ENCODE results near the gene KCNC1.

KCNC1 gene

DNA sequence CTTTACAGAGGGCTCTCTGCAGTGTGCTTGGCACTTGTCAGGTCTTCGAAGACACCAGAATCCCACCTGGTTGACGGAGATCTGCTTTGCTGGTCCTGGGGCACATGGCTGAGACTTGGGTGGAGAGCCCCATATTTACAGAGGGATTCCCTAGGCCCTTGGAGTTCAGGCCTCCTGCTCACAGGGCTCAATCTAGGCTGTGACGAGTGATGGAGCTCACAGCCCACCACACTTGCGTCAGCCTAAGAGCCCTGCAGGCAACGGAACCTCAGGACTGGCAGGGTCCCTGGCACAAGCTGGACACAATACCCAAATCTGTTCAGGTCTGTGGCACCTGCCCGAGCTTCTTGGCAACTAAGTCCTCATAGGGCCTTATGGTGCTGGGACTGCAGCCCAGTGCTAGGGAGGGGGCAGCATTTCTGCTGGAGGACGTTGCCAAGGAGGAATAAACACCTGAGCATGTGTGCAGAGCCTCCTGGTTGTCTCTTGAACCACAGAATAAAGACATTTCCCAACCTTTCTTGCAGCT lies 59.1 kb downstream of the KCNC1 start:
- DNase-seq (ENCODE audit: low spot score), result no peak

DNA sequence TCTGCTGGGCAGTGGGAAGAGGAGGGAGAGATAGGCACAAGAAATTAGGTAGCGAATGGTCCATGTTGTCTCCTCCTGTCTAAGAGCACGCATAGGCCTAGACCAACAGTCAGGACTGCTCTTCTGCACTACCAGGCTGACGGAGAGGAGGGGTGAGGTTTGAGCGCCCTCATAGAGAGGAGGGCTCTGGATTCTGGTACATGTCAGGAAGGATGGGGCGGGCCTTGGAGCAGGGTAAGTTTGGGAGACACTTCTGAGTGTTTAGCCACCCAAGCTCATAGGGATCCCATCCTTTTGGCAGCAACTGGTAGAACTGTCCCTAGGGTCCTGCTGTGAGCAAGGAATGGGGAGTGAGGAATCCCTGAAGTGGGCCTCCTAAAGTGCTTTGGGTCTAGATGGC lies 60.4 kb downstream of the KCNC1 start:
- no peak for DNase-seq (ENCODE audit: low spot score)

DNA sequence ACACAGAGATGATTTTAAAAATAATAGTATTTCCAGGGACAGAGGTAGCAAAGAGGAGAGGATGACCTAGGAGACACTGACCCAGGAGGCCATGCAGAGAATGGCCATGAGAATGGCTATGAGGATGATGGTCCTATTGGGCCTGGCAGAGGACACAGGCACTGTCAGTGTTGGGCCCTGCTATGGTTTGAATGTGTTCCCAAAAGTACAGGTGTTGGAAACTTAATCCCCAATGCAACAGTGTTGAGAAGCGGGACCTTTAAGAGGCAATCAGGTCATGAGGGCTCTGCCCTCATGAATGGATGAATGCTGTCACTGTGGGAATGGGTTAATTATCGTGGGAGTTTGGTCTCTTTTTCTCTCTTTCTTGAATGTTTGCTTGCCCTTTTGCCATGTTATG lies 61.6 kb downstream of the KCNC1 start:
- DNase-seq (ENCODE audit: low spot score), result no peak

DNA sequence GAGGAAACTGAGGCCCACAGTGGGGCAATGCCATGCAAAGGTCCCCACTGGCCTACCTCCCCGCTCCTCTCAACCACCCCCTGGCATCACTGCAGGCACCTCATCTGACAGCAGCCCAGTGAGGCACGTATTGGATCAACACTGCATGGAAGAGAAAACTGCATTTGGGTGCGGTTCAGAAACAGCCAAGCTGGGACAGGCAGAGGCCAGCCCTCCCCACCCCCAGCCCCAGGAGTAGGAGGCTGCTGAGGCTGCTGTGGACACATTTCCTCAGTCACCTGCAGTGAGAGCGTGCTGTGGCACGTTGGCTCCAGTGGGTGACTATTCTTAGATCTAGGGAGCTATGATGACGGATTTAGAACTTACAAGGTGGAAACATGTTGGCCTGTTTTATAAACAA lies 63.7 kb downstream of the KCNC1 start:
- no peak for DNase-seq (ENCODE audit: low spot score)

DNA sequence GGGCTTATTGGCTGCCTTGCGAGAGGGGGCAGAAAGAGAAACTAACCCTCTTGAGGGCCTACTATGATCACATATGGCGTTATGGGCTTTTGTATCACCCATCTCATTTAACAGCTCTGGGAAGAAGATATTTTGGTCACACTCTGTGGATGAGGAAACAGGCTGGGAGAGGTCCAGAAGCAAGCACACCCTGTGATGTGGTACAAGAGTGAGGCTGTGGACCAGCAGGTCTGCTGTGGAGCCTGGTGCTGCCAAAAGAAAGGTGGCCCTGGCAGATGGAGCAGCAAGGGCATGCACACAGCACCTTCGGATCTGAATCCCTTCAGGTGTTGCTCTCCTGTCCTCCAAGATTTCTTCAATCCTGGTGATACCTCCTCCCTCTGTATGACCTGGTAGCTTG lies 64.1 kb downstream of the KCNC1 start:
- no peak for DNase-seq (ENCODE audit: low spot score)

DNA sequence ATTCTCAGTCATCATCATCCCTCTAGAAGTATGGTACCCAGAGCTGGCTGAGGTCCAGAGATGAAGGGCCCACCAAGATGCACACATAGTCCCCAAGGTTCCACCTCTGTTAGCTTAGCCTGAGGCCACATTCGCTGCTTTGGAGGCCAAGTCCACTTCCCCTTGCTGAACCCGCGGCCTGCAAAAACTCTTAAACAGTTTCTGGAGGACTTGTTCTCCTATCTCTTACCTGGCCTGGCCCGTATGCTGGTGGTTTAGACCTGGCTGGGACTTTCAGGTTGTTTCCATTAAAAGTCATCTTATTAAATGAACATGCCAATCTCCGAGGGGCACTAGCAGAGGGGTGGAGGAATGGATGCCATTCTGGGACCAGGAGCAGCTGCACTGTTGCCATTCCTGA lies 64.6 kb downstream of the KCNC1 start:
- DNase-seq (ENCODE audit: low spot score), result no peak

DNA sequence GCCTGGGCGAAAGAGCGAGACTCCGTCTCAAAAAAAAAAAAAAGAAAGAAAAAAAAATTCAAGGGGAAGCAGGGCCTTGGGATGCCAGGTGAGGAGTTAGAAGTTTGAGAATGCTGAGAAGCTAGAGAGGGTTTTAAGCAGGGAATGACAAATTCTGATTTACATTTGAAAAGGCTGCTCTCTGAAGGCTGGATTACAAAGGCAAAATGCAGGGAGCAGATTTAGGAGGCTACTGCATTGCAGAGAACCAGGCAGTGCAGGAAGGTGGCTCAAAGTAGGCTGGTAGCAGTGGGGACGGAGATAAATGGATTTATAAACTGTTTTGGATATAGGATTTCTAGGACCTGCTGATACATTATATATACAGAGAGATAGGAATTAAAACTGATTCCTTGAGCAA lies 66.6 kb downstream of the KCNC1 start:
- no peak for DNase-seq (ENCODE audit: low spot score)

DNA sequence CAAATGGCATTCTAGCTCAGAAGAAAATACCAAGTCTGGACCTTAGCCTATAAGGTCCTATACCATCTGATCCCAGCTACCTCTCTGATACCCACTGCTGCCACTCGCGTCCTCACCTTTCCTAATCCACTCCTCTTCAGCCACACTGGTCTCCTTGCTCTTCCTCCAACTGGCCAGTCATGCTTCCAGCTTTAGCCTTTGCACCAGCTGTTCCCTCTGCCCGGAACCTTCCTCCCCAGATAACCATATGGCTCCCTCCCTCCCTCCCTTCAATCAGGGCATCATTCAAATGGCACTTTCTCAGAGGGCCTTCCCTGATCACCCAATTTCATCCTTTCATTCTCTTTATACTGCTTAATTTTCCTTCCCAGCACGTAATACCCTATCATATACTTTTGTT lies 67.9 kb downstream of the KCNC1 start:
- DNase-seq (ENCODE audit: low spot score), result no peak

DNA sequence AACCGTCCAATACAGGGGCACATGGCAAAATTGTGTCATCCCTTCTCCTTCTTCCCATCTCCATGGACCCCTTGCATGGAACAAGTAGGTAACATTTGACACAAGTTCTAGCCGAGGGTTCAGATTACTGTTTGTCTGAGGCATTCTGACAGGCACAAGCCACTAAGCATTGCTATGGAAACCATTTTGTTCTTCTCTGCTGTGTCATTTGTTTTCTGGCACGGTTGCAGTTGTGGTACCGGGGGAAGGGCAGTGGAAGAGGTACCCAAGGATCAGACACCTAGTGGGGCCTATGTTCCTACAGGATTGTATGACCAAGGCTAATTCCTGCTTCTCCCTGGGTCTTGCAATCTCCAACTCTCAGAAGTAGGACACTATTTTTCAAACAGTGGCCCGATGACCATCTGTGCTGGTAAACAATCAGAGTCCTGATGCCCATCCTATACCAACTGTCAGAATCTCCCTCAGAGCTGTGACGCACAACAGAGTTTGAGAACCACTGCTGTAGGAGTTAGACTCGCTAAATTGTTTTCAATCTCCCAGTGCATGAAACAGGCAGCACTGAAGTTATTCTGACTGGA lies 69.3 kb downstream of the KCNC1 start:
- DNase-seq (ENCODE audit: low spot score), result no peak

DNA sequence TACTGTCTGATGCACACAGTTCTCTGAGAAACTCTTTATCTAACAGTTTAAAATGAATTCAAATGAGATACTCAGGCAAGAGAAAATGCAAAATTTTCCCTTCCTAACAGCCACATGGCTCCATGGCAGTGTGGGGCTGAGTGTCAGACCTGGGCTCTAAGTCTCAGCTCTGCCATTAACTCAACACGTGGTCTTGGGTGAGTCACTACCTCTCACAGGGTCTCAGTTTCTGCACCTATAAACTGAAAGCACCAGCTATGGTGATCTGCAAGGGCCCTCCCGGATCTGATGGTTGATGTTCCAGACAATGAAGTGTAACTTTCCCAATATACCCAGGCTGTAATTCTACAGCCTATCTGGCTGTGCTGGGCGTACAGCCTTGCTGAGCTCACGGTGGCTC lies 70.5 kb downstream of the KCNC1 start:
- DNase-seq (ENCODE audit: low spot score), result no peak

DNA sequence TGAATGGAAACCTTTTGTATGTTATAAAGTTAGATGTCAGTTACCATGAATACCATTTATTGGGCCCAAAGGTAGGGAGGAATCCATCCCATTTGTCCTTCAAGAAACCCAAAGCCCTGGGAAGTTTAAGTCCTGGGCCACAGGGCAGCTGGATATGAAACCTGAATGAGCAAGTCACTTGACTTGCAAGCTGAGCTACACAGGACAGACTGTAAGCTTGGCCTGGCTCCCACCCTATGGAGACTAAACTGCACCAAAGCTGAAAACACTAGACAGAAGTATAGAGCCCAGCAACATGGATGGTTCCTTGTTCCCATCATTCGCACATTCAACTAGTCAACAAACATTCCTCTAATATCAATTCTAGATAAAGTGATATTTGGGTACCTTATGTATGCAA lies 71.3 kb downstream of the KCNC1 start:
- DNase-seq (ENCODE audit: low spot score), result no peak

DNA sequence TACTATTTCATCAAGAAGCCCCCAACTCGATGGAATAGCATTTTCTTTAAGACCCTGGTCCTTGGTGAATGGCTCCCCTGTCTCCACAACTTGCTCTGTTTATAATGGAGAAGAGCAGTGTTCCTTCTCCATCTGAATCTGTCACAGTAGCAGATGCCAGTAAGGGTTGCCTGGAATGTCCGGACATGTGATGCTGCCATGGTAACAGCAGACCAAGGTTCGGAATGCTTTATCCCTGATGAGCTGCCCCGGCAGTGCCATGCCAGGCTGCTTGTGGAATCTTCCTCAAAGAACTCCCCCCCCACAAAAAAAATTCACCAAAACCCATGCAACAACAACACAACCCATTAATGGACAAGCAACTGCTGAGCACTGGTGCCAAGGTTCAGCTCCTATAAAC lies 72.5 kb downstream of the KCNC1 start:
- DNase-seq (ENCODE audit: low spot score), result no peak

DNA sequence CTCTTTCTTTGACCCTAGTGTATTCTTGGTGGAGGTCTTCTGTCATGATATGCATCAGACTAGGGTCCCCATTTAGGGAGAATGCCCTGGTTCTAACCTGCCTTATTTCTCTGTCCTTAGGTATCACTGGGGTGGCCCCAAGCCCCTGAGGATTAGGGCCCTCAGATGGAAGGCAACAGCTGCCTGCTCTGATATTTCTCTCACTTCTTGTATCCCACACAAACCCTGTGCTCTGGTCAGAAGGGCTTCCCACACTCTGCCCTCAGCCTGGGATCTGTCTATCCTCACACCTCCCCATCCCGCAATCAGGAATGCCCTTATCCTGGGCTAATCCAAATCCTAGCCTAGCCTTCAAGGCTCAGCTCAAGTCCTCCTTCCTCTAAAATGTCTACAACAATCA lies 75.5 kb downstream of the KCNC1 start:
- DNase-seq (ENCODE audit: low spot score), result no peak

DNA sequence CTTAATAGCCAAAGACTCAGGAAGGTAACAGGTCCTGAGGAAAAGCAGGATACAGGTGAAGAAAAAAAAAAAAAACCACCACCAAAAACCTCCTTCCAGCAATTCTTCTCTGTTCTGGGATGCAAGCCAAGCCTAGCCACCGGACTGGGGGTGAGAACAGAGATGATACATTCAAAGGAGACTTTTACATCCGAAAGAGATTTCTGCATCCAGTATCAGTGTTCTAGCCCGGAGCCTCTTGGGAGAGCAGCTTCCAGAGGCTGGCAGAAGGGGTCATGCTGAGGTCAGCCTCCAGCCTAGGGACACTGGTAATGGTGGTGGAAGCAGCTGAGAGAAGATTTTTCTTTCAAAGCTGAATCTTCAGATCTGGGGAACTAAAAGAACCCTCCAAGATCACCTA lies 76.2 kb downstream of the KCNC1 start:
- DNase-seq (ENCODE audit: low spot score), result no peak

DNA sequence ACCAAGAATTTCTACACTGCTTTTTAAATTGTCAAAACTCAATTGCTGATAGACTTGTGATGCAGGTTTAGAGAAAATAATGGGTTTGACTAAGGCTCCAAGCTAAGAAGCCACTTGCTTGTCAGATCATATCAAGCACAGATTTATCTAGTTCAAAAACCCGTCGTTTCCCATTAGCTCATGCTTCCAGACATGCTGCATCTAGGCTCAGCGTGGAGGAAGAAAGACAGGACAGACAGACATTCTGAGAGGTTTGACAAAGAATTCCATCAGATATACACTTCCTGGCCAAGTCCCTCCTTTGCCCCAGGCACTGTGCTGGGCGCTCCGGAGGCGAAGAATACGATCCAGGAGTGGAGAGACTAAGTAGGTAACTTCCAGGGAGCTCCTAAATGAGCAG lies 76.8 kb downstream of the KCNC1 start:
- no peak for DNase-seq (ENCODE audit: low spot score)

DNA sequence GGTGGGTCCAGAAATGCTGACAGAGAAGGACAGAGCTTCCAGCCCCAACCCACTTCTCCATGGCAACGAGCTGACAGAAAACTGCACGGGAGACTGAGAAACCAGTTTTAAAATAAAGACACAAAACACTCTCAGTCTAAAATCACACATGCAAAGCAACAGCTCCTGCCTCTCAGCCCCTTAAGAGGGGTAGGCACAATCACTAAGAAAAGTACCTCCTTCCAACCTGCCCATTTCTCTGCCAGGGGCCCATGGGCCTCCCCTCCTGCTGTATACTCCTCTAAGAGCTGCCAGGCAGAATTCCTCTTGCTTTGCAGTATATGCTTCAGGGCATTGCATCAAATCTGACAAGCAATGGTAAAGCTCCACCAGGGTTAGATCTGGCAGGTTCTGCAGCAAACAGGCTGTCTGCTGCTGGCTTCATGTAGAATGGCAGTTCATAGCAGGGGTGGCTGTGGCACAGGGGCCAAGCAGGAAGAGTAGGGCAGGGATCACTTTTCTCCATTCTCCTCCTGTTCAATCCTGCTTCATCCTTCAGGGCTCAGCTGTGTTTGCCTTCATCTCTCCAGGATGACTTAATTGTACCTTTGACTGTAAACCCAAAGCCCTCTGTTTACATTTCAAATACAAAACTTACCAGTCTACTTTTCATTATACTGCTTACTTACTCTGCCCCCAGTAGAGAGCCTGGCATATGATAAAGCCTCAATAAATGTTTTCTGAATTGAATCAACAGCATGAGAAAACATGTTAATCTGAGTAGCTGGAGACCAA lies 77.7 kb downstream of the KCNC1 start:
- DNase-seq (ENCODE audit: low spot score), result no peak

DNA sequence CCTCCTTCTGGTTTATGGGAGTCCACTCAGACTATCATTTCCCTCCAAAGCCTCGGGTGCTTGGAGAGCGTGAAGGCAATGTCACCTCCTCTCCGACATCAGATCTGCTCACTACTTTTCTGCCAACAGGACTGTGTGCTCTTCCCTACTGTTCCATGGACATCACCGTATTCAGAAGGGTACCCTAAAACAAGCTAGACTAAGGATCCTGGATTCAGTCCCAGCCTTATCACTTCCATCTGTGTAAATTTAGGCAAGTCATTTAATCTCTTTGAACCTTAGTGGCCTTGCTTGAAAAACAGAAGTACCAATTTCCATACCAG lies 78.2 kb downstream of the KCNC1 start:
- DNase-seq (ENCODE audit: low spot score), result no peak

DNA sequence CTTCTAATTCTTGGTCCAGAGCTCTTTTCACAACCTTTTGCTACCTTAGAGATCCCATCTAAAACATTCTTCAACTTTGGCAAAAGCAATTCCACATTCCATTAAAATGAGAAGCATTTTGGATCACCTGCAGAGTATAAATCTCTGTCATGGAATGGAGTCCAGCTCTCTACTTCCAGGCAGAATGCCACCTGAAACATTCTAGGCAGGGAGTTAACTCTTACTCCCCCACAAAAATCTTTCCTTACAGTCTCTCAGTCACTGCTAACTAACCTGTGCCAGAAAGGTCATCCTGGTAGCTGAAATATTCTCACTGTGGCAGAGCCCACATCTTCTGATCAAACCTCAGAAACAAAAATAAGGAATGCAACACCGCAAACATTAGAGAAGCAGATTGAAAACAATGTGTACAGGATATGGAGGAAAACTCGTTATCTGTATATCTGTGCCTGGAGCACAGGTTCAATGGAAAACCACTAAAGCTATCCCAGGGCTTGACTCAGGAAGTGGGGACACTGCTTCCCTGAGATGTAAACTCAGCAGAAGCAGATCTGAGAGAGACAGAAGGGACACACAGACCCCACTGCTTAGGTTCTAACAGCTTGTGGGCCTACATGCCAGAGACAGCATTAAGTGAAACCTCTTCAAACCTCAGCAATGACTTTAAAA lies 78.9 kb downstream of the KCNC1 start:
- no peak for DNase-seq (ENCODE audit: low spot score)

DNA sequence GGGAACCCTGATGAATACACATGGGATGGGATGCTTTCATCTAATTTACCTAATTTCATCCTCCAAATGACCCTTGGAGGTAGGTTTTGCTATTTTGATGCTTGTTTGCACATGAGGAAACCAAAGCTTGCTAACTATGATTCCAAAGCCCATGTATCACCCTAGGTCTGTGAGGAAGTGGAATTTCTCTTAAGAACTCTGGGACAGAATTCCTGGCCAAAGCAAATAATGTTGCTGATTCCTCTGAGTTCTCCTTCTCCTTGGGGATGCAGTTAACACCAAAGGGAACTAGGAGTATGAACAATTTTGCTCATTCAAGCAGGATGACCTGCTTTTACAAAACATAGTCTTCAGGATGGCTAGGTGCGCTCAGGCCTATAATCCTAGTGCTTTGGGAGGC lies 80.0 kb downstream of the KCNC1 start:
- no peak for DNase-seq (ENCODE audit: low spot score)

DNA sequence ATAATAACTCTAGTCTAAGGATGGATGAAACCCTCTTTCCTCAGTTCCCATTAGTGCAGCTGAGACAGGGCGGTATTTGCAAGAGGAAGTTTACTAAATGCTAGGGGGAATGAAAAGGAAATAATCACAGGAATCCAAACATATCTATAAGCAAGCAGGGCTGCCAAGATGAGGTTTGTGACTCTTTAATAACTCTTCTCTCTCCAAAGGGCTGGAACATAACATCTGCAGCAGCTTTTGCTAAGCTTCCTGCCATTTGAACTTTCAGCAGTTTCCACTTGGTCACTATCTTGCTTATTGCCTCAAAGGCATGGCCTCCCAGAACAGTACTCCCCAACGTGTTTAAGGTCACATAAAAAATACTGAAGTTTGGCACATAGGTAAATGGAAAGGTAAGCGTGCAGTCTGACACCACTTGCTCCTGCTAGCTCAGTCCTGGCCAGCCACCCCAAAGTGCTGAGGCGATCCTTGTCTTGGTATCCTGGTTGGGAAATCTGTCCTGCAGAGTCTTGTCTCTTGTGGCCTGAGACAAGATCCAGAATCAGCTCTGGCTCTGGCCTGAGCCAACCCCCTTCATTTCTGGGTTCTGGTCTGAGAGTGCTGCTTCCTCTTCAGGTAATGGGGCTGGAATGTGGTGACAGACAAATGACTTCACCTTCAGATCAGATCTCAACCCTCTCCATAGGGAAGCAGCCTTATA lies 81.8 kb downstream of the KCNC1 start:
- DNase-seq (ENCODE audit: low spot score), result no peak

DNA sequence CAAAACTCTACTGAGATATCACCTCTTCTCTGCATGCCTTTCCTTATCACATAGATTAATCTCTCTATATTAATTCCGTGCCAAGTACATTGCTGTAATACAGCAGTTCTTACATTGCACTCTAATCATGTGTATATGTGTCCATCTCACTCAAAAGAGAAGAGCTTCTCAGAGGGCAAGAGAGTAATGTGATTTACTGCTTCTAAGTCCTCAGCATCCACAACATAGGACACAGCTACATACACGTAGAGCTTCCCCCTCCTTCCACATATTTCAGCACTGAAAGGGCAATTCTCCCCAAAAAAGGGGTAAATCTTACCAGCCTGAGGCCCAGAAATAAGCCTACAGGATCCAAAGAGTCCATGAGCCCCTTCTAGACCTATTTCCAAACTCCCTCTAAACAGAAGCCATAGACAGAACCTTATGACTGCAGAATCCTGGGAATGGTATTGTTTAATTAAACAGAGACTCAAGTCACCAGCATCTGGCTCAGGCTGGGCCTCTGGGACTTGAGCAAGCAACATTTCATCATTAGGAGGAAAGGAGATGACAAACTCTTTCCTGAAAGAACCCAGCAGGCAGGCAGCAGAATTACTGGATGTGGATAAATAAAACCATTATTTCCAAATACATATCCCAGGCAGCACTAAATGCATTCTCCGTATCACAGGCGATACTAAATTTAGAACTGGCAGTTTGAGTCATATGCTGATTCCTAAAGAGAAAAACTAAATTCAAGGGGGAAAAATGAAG lies 87.2 kb downstream of the KCNC1 start:
- DNase-seq (ENCODE audit: low spot score), result no peak

DNA sequence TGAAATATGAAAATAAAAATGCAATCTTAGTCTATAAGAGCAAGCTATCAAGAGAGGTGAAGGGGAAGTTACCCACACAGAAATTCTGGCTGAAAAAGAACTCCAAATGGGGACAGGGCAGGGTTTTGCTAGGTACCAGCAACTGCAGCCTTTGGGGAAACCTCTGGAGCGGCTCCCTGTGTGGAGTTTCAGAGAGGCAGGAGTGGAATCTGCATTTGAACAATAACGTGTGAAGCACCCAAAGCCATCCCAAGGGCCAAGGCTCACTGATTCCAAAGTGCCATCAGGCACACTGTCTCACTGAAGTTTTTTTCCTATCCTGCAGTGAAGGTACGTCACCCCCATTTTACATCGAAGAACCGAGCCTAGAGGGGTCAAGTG lies 87.8 kb downstream of the KCNC1 start:
- no peak for DNase-seq (ENCODE audit: low spot score)

All from hematopoietic multipotent progenitor cell treated with erythropoietin and hydrocortisone succinate and interleukin-3 and kit ligand, for 17 days (in vitro differentiated cells).